H9 (cell line): ENCODE measurements around the gene DNAI2. TPM values are rescaled to one million over a fixed set of nuclear protein-coding genes. Genes with fewer than 3 reads are reported as not detected.

Experiments used
- DNase-seq: peaks from one replicate; pipeline ENCODE4 v3.0.0-alpha.2; 2017
- H2AFZ ChIP-seq: one replicate; pipeline ENCODE4 v1.6.1; 2013; ENCODE audit warnings: mild to moderate bottlenecking, low read length, control low read depth, moderate library complexity
- H2AK5ac ChIP-seq: 2 replicates; pipeline ENCODE4 v1.6.1; 2013; ENCODE audit warnings: low read length, control low read depth, mixed read lengths; ENCODE audit not compliant: insufficient read length
- H2BK120ac ChIP-seq: one replicate; pipeline ENCODE4 v1.6.1; 2013; ENCODE audit warnings: low read depth, mild to moderate bottlenecking, low read length, control low read depth, inconsistent platforms; ENCODE audit not compliant: poor library complexity, severe bottlenecking
- H2BK12ac ChIP-seq: 2 replicates; pipeline ENCODE4 v1.6.1; 2013; ENCODE audit warnings: low read length, control low read depth, mixed read lengths, low read depth; ENCODE audit not compliant: insufficient read length
- H2BK15ac ChIP-seq: 2 replicates; pipeline ENCODE4 v1.6.1; 2013; ENCODE audit warnings: low read depth, low read length, control low read depth
- H2BK20ac ChIP-seq: one replicate; pipeline ENCODE4 v1.6.1; 2013; ENCODE audit warnings: low read depth, mild to moderate bottlenecking, low read length, control low read depth, inconsistent platforms; ENCODE audit not compliant: poor library complexity, severe bottlenecking
- H2BK5ac ChIP-seq: 2 replicates; pipeline ENCODE4 v1.6.1; 2013; ENCODE audit warnings: low read length, control low read depth, mixed read lengths; ENCODE audit not compliant: insufficient read length
- H3K14ac ChIP-seq: 2 replicates; pipeline ENCODE4 v1.6.1; 2013; ENCODE audit warnings: low read length, control low read depth; ENCODE audit not compliant: insufficient read depth
- H3K18ac ChIP-seq: 2 replicates; pipeline ENCODE4 v1.6.1; 2013; ENCODE audit warnings: low read depth, mild to moderate bottlenecking, mixed read lengths, low read length, control low read depth; ENCODE audit not compliant: insufficient read length
- H3K23ac ChIP-seq: 2 replicates; pipeline ENCODE4 v1.6.1; 2013; ENCODE audit warnings: low read length, control low read depth, mixed read lengths, low read depth; ENCODE audit not compliant: insufficient read length
- H3K23me2 ChIP-seq: 2 replicates; pipeline ENCODE4 v1.6.1; 2013; ENCODE audit warnings: low read depth, mild to moderate bottlenecking, mixed read lengths, low read length, control low read depth; ENCODE audit not compliant: insufficient read length, poor library complexity, severe bottlenecking
- H3K27ac ChIP-seq: 2 replicates; pipeline ENCODE4 v1.5.1; 2013; ENCODE audit warnings: low read length, control low read depth, mixed read lengths, low read depth; ENCODE audit not compliant: insufficient read length
- H3K27me3 ChIP-seq: 2 replicates; pipeline ENCODE4 v1.6.1; 2013; ENCODE audit warnings: low read length, control low read depth, inconsistent platforms; ENCODE audit not compliant: insufficient read depth
- H3K4ac ChIP-seq: 2 replicates; pipeline ENCODE4 v1.6.1; 2013; ENCODE audit warnings: low read depth, mild to moderate bottlenecking, control low read depth, inconsistent platforms, low read length, moderate library complexity
- H3K4me1 ChIP-seq: 2 replicates; pipeline ENCODE4 v1.6.1; 2013; ENCODE audit warnings: low read length, control low read depth, inconsistent platforms; ENCODE audit not compliant: insufficient read depth
- H3K4me2 ChIP-seq: 2 replicates; pipeline ENCODE4 v1.6.1; 2013; ENCODE audit warnings: low read length, control low read depth, mixed read lengths; ENCODE audit not compliant: insufficient read length, insufficient read depth
- H3K56ac ChIP-seq: 2 replicates; pipeline ENCODE4 v1.6.1; 2013; ENCODE audit warnings: low read depth, mild to moderate bottlenecking, mixed read lengths, low read length, control low read depth; ENCODE audit not compliant: insufficient read length
- H3K79me1 ChIP-seq: 2 replicates; pipeline ENCODE4 v1.6.1; 2013; ENCODE audit warnings: low read depth, mild to moderate bottlenecking, moderate library complexity, low read length, control low read depth, inconsistent platforms; ENCODE audit not compliant: insufficient read depth, poor library complexity, severe bottlenecking
- H3K79me2 ChIP-seq: 2 replicates; pipeline ENCODE4 v1.6.1; 2013; ENCODE audit warnings: low read length, control low read depth, inconsistent platforms; ENCODE audit not compliant: insufficient read depth
- H3K9ac ChIP-seq: 2 replicates; pipeline ENCODE4 v1.6.1; 2013; ENCODE audit warnings: low read length, control low read depth, mixed read lengths; ENCODE audit not compliant: insufficient read length; ENCODE audit errors: extremely low read depth
- H3K9me3 ChIP-seq: one replicate; pipeline ENCODE4 v1.6.1; 2013; ENCODE audit warnings: low read depth, low read length, inconsistent platforms; ENCODE audit not compliant: control insufficient read depth
- H3T11ph ChIP-seq: one replicate; pipeline ENCODE4 v1.6.1; 2013; ENCODE audit warnings: mild to moderate bottlenecking, low read length, control low read depth, inconsistent platforms
- H4K20me1 ChIP-seq: one replicate; pipeline ENCODE4 v1.6.1; 2013; ENCODE audit not compliant: control insufficient read depth, insufficient read length, insufficient read depth
- H4K5ac ChIP-seq: 2 replicates; pipeline ENCODE4 v1.6.1; 2013; ENCODE audit warnings: low read depth, mild to moderate bottlenecking, mixed read lengths, low read length, control low read depth; ENCODE audit not compliant: insufficient read length
- H4K8ac ChIP-seq: replicated peaks from 2 replicates; pipeline ENCODE4 v1.6.1; 2013; ENCODE audit warnings: low read length, control low read depth, mixed read lengths, low read depth; ENCODE audit not compliant: insufficient read length
- H4K91ac ChIP-seq: 2 replicates; pipeline ENCODE4 v1.6.1; 2013; ENCODE audit warnings: low read depth, mild to moderate bottlenecking, moderate library complexity, mixed read lengths, low read length, control low read depth; ENCODE audit not compliant: insufficient read length
- H3K27ac Mint-ChIP-seq, 3 experiments: 2 replicates in 2 of 3; 3 replicates in 1 of 3; pipeline ENCODE4 v1.8.0; 2020 to 2021; ENCODE audit warnings: mixed read lengths in 3 of 3, mild to moderate bottlenecking in 1 of 3, moderate library complexity in 1 of 3
- H3K27me3 Mint-ChIP-seq: 2 replicates; pipeline ENCODE4 v1.8.0; 2021; ENCODE audit warnings: low read depth, mild to moderate bottlenecking, moderate library complexity, mixed read lengths
- H3K36me3 Mint-ChIP-seq, 3 experiments: 2 replicates in 2 of 3; 3 replicates in 1 of 3; pipeline ENCODE4 v1.8.0; 2020 to 2021; ENCODE audit warnings: low read depth in 3 of 3, mixed read lengths in 3 of 3; ENCODE audit not compliant: insufficient read depth in 1 of 3
- H3K4me1 Mint-ChIP-seq, 2 experiments: 2 replicates each; pipeline ENCODE4 v1.8.0; 2020; ENCODE audit warnings: mixed read lengths in 2 of 2
- H3K4me3 Mint-ChIP-seq, 2 experiments: 2 replicates in 1 of 2; 3 replicates in 1 of 2; pipeline ENCODE4 v1.8.0; 2020 to 2021; ENCODE audit warnings: mild to moderate bottlenecking in 2 of 2, mixed read lengths in 2 of 2, moderate library complexity in 1 of 2
- H3K9me3 Mint-ChIP-seq, 2 experiments: 2 replicates in 1 of 2; 3 replicates in 1 of 2; pipeline ENCODE4 v1.8.0; 2020; ENCODE audit warnings: mild to moderate bottlenecking in 2 of 2, mixed read lengths in 2 of 2, moderate library complexity in 1 of 2
- CTCF ChIP-seq: fragments of 200-600 bp; sonication (generic); conservative IDR thresholded peaks from 3 replicates; pipeline ENCODE4 v1.8.0; 2021; ENCODE audit warnings: antibody characterized with exemption, mild to moderate bottlenecking
- WGBS: extraction: QIAGEN DNeasy Blood & Tissue Kit; methylation state at CpG from one replicate; pipeline ENCODE4 v1.1.7; 2013; ENCODE audit warnings: missing lambda C conversion rate, low lambda C conversion rate, mixed read lengths; ENCODE audit not compliant: insufficient read length; ENCODE audit errors: extremely low coverage; 5-methylcytosine and 5-hydroxymethylcytosine counted together
- total RNA-seq: library from RNA; stranded (reverse); gene quantifications from 2 replicates; pipeline ENCODE4 v1.2.1, GENCODE V29; 2021

DNAI2 gene
- total RNA-seq, 1 experiment from 2014 or later, result not detected

GRCh38 chr17:74299226-74300009, 25.4 kb downstream of the DNAI2 start:
- no peak overlapping the region for H4K5ac ChIP-seq
- peaks cover 2 to 4% of the 10 kb centered on the region in 2 experiments; a peak in 3 of 5 replicates for H3K9me3 Mint-ChIP-seq
- WGBS, result no CpG with 5 or more reads among the region's 11 CpGs
- no peak overlapping the region for H2BK120ac ChIP-seq
- H3K14ac ChIP-seq, result no peak overlapping the region
- H2BK20ac ChIP-seq, result no peak overlapping the region
- no peak overlapping the region for H2BK5ac ChIP-seq
- H2AK5ac ChIP-seq, result no peak overlapping the region
- no peak overlapping the region for H3K27ac ChIP-seq
- peaks cover 33% of the 10 kb centered on the region for H3K27me3 Mint-ChIP-seq
- H4K20me1 ChIP-seq, result no peaks in the 10 kb centered on the region
- DNase-seq, result no peak
- no peaks in the 10 kb centered on the region for H3K23me2 ChIP-seq
- no peaks in the 10 kb centered on the region for H3K4me1 ChIP-seq
- no peak overlapping the region for H2BK15ac ChIP-seq
- H3K27me3 ChIP-seq, result no peaks in the 10 kb centered on the region
- no peak overlapping the region for H2BK12ac ChIP-seq
- no peak overlapping the region for H3K23ac ChIP-seq
- no peak overlapping the region for H4K8ac ChIP-seq
- no peak overlapping the region for H3K9ac ChIP-seq
- H3K27ac Mint-ChIP-seq, result no peak overlapping the region
- H3K79me1 ChIP-seq, result no peaks in the 10 kb centered on the region
- H3K4me1 Mint-ChIP-seq, result 0 out of 4 replicates have a peak, but pooled peaks cover 0 to 1% of the 10 kb centered on the region in 2 experiments
- no peak overlapping the region for H3K4me3 Mint-ChIP-seq
- H4K91ac ChIP-seq, result no peak overlapping the region
- no peak overlapping the region for H2AFZ ChIP-seq
- H3K36me3 Mint-ChIP-seq, result no peaks in the 10 kb centered on the region; a peak in 1 of 7 replicates
- no peak for TF ChIP-seq CTCF
- H3K4me2 ChIP-seq, result no peak overlapping the region
- no peak overlapping the region for H3K18ac ChIP-seq
- no peak overlapping the region for H3K56ac ChIP-seq
- no peaks in the 10 kb centered on the region for H3K79me2 ChIP-seq
- H3K9me3 ChIP-seq, result no peaks in the 10 kb centered on the region
- no peak overlapping the region for H3T11ph ChIP-seq
- H3K4ac ChIP-seq, result no peak overlapping the region
